Progenitor cell of endocrine pancreas (in vitro differentiated cells): Measurements from ENCODE around the gene IFNAR2. TPM values are rescaled to one million over a fixed set of nuclear protein-coding genes. Genes with fewer than 3 reads are reported as not detected.

ENCODE experiments used
- DNase-seq: peaks from one replicate; pipeline ENCODE4 v3.0.0; 2021; ENCODE audit warnings: low spot score; ENCODE audit not compliant: unreplicated experiment
- H3K27ac Mint-ChIP-seq: 2 replicates; pipeline ENCODE4 v1.8.0; 2021; ENCODE audit warnings: mild to moderate bottlenecking, moderate library complexity, mixed read lengths
- H3K27me3 Mint-ChIP-seq: 2 replicates; pipeline ENCODE4 v1.8.0; 2021; ENCODE audit warnings: mixed read lengths
- H3K36me3 Mint-ChIP-seq: 2 replicates; pipeline ENCODE4 v1.8.0; 2022; ENCODE audit warnings: mixed read lengths; ENCODE audit not compliant: insufficient read depth
- H3K4me1 Mint-ChIP-seq: 2 replicates; pipeline ENCODE4 v1.8.0; 2021; ENCODE audit warnings: low read depth, mixed read lengths
- H3K4me3 Mint-ChIP-seq: 2 replicates; pipeline ENCODE4 v1.8.0; 2021; ENCODE audit warnings: low read depth, mild to moderate bottlenecking, moderate library complexity, mixed read lengths
- H3K9me3 Mint-ChIP-seq: 2 replicates; pipeline ENCODE4 v1.8.0; 2021; ENCODE audit warnings: low read depth, mixed read lengths
- total RNA-seq: library from RNA; stranded (reverse); gene quantifications from 2 replicates; pipeline ENCODE4 v1.2.1, GENCODE V29; 2021
- TF ChIP-seq, protein P1 (sequence below): fragments of 200-600 bp; sonication (generic); IDR thresholded peaks from one replicate; pipeline ENCODE4 v1.5.0; 2021; ENCODE audit warnings: antibody characterized with exemption, mild to moderate bottlenecking; ENCODE audit not compliant: unreplicated experiment

Gene IFNAR2
- total RNA-seq, 1 donor from 2014 or later: 17.4 TPM

DNA sequence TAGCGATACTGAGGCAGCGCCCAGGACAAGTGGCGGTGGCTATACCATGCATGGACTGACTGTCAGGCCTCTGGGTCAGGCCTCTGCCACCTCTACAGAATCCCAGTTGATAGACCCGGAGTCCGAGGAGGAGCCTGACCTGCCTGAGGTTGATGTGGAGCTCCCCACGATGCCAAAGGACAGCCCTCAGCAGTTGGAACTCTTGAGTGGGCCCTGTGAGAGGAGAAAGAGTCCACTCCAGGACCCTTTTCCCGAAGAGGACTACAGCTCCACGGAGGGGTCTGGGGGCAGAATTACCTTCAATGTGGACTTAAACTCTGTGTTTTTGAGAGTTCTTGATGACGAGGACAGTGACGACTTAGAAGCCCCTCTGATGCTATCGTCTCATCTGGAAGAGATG, 33.2 kb downstream of the IFNAR2 start:
- Mint-ChIP-seq H3K9me3 (no peaks in the 10 kb centered on the region), H3K4me3 (no peak overlapping the region), H3K4me1 (peaks cover 13% of the 10 kb centered on the region), H3K27me3 (peaks cover 3% of the 10 kb centered on the region), H3K36me3 (peaks cover 19% of the 10 kb centered on the region), H3K27ac (no peak overlapping the region)
- DNase-seq: no peak
- TF ChIP-seq, protein P1, sequence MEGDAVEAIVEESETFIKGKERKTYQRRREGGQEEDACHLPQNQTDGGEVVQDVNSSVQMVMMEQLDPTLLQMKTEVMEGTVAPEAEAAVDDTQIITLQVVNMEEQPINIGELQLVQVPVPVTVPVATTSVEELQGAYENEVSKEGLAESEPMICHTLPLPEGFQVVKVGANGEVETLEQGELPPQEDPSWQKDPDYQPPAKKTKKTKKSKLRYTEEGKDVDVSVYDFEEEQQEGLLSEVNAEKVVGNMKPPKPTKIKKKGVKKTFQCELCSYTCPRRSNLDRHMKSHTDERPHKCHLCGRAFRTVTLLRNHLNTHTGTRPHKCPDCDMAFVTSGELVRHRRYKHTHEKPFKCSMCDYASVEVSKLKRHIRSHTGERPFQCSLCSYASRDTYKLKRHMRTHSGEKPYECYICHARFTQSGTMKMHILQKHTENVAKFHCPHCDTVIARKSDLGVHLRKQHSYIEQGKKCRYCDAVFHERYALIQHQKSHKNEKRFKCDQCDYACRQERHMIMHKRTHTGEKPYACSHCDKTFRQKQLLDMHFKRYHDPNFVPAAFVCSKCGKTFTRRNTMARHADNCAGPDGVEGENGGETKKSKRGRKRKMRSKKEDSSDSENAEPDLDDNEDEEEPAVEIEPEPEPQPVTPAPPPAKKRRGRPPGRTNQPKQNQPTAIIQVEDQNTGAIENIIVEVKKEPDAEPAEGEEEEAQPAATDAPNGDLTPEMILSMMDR: no peak

GRCh38 chr21:33264561-33264960, 34.8 kb downstream of the IFNAR2 start:
- Mint-ChIP-seq H3K27me3 (peaks cover 3% of the 10 kb centered on the region), H3K36me3 (peaks cover 10% of the 10 kb centered on the region), H3K27ac (no peak overlapping the region), H3K4me3 (no peak overlapping the region), H3K9me3 (no peaks in the 10 kb centered on the region), H3K4me1 (peaks cover 13% of the 10 kb centered on the region)
- TF ChIP-seq, protein P1: no peak
- no peak for DNase-seq

GRCh38 chr21:33265664-33266049, 35.9 kb downstream of the IFNAR2 start:
- TF ChIP-seq, protein P1: no peak
- peaks cover 13% of the 10 kb centered on the region for H3K4me1 Mint-ChIP-seq
- peak overlapping the region; percentile 69 for H3K4me3 Mint-ChIP-seq
- H3K27me3 Mint-ChIP-seq: peaks cover 3% of the 10 kb centered on the region
- no peaks in the 10 kb centered on the region for H3K9me3 Mint-ChIP-seq
- peak overlapping the region; percentile 1 for H3K27ac Mint-ChIP-seq
- no peak for DNase-seq
- peaks cover 10% of the 10 kb centered on the region for H3K36me3 Mint-ChIP-seq

DNA sequence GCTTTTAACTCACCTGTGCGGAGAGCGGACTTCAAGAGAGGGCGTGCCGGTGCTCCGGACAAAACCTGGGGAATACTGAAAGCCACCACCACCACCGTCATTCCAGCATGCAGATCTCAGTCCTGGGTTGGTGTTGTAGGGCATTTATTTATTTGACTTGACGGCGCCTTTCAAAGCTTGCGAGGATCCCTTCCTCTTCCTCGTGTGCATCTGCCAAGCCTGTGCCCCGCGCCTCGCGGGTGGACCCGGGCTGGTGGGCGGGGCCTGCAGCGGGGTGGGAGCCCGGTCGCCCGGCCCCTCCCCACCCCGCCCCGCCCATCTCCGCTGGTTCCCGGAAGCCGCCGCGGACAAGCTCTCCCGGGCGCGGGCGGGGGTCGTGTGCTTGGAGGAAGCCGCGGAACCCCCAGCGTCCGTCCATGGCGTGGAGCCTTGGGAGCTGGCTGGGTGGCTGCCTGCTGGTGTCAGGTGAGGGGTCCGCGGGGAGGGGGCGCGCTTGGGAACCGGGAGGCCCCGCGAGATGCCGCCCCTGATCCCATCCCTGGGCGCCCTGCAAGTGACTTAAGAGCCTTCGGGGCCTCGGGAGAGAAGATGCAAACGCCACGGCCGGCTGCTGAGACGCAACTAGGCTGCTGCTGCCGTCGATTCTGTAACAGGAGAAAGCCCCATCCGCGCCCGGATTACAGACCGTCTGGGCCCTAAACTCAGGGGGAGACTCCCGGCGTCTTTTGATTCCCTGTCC, 36.5 kb downstream of the IFNAR2 start, which contains the start of gene IL10RB:
IL10RB (plus strand) TSS at position 318 of the 739 bp plus-strand sequence; CDS start at position 417, 99 bp downstream.
- H3K4me3 Mint-ChIP-seq: peak within 1 kb of the TSS; percentile 78
- peaks cover 13% of the 10 kb centered on the region for H3K36me3 Mint-ChIP-seq
- TF ChIP-seq, protein P1: peak; percentile 23
- H3K27me3 Mint-ChIP-seq: peaks cover 3% of the 10 kb centered on the region
- peak; percentile 61 for DNase-seq
- peak within 1 kb of the TSS; percentile 67 for H3K27ac Mint-ChIP-seq
- H3K4me1 Mint-ChIP-seq: peaks cover 13% of the 10 kb centered on the region
- no peaks in the 10 kb centered on the region for H3K9me3 Mint-ChIP-seq

GRCh38 chr21:33266789-33267135, 37.0 kb downstream of the IFNAR2 start:
- TF ChIP-seq, protein P1: no peak
- Mint-ChIP-seq H3K27me3 (peaks cover 3% of the 10 kb centered on the region), H3K36me3 (peaks cover 13% of the 10 kb centered on the region), H3K4me3 (peak overlapping the region; percentile 78), H3K9me3 (no peaks in the 10 kb centered on the region), H3K4me1 (peaks cover 13% of the 10 kb centered on the region), H3K27ac (peak overlapping the region; percentile 67)
- no peak for DNase-seq
